Liver (tissue), 9 donors: ENCODE results near the gene KIAA0825. TPM values are rescaled to one million over a fixed set of nuclear protein-coding genes. Genes with fewer than 3 reads are reported as not detected.

ENCODE experiments used
- DNase-seq: peaks from one replicate; pipeline ENCODE4 v3.0.0-alpha.2; 2017; ENCODE audit warnings: low spot score
- H3K27ac ChIP-seq, 2 donors: one replicate each; pipeline ENCODE4 v1.7.0; 2013; ENCODE audit warnings: inconsistent platforms in 2 of 2, low read length in 2 of 2, control low read depth in 1 of 2, low read depth in 1 of 2, mild to moderate bottlenecking in 1 of 2
- H3K27me3 ChIP-seq, 4 donors: one replicate each; pipeline versions ENCODE4 v1.6.1 to v1.7.0; 2013; ENCODE audit warnings: low read length in 3 of 4, inconsistent platforms in 1 of 4, mild to moderate bottlenecking in 1 of 4, moderate library complexity in 1 of 4; ENCODE audit not compliant: control insufficient read depth in 4 of 4, insufficient read depth in 4 of 4
- H3K36me3 ChIP-seq, 4 donors: one replicate each; pipeline versions ENCODE4 v1.6.1 to v1.7.0; 2013; ENCODE audit warnings: low read length in 3 of 4, mild to moderate bottlenecking in 3 of 4, low read depth in 1 of 4, moderate library complexity in 1 of 4; ENCODE audit not compliant: control insufficient read depth in 4 of 4, insufficient read depth in 3 of 4
- H3K4me1 ChIP-seq, 4 donors: one replicate each; pipeline versions ENCODE4 v1.6.1 to v1.7.0; 2013; ENCODE audit warnings: low read length in 3 of 4, mild to moderate bottlenecking in 3 of 4, moderate library complexity in 1 of 4; ENCODE audit not compliant: control insufficient read depth in 4 of 4, insufficient read depth in 4 of 4
- H3K4me3 ChIP-seq, 3 donors: one replicate each; pipeline versions ENCODE4 v1.6.1 to v1.7.0; 2013; ENCODE audit warnings: low read length in 3 of 3, control low read depth in 1 of 3, low read depth in 1 of 3, mild to moderate bottlenecking in 1 of 3
- H3K9ac ChIP-seq, 2 donors: one replicate each; pipeline ENCODE4 v1.7.0; 2013; ENCODE audit warnings: low read length in 2 of 2, mild to moderate bottlenecking in 2 of 2, moderate library complexity in 2 of 2, control low read depth in 1 of 2, low read depth in 1 of 2
- H3K9me3 ChIP-seq, 4 donors: one replicate each; pipeline versions ENCODE4 v1.6.1 to v1.7.0; 2013; ENCODE audit warnings: low read length in 3 of 4; ENCODE audit not compliant: control insufficient read depth in 4 of 4
- EGR1 ChIP-seq, 2 donors: IDR thresholded peaks; 2 replicates each; pipeline ENCODE4 v1.6.1; 2016 to 2018; ENCODE audit warnings: antibody characterized with exemption in 2 of 2, low read depth in 2 of 2
- FOXA1 ChIP-seq: IDR thresholded peaks from 2 replicates; pipeline ENCODE4 v1.6.1; 2016; ENCODE audit warnings: antibody characterized with exemption
- FOXA2 ChIP-seq: IDR thresholded peaks from 2 replicates; pipeline ENCODE4 v1.6.1; 2016; ENCODE audit warnings: antibody characterized with exemption
- GABPA ChIP-seq, 2 donors: IDR thresholded peaks in 1 of 2; conservative IDR thresholded peaks in 1 of 2; 2 replicates each; pipeline ENCODE4 v1.6.1; 2016; ENCODE audit warnings: antibody characterized with exemption in 2 of 2, mild to moderate bottlenecking in 1 of 2, moderate library complexity in 1 of 2
- HNF4A ChIP-seq, 2 donors: conservative IDR thresholded peaks; 2 replicates each; pipeline ENCODE4 v1.6.1; 2016; ENCODE audit warnings: antibody characterized with exemption in 2 of 2, mild to moderate bottlenecking in 2 of 2
- HNF4G ChIP-seq: IDR thresholded peaks from 2 replicates; pipeline ENCODE4 v1.6.1; 2016; ENCODE audit warnings: antibody characterized with exemption
- JUND ChIP-seq, 2 donors: IDR thresholded peaks; 2 replicates each; pipeline ENCODE4 v1.6.1; 2016; ENCODE audit warnings: antibody characterized with exemption in 2 of 2
- MAX ChIP-seq: IDR thresholded peaks from 2 replicates; pipeline ENCODE4 v1.6.1; 2016; ENCODE audit warnings: antibody characterized with exemption
- NR2F2 ChIP-seq: IDR thresholded peaks from 2 replicates; pipeline ENCODE4 v1.6.1; 2016; ENCODE audit warnings: antibody characterized with exemption
- RAD21 ChIP-seq, 2 donors: IDR thresholded peaks; 2 replicates each; pipeline ENCODE4 v1.6.1; 2016; ENCODE audit warnings: antibody characterized with exemption in 2 of 2, mild to moderate bottlenecking in 2 of 2
- RXRA ChIP-seq, 2 donors: IDR thresholded peaks; 2 replicates each; pipeline ENCODE4 v1.6.1; 2017 to 2018; ENCODE audit warnings: antibody characterized with exemption in 2 of 2, mild to moderate bottlenecking in 1 of 2
- SP1 ChIP-seq: IDR thresholded peaks from 2 replicates; pipeline ENCODE4 v1.6.1; 2018; ENCODE audit warnings: antibody characterized with exemption, mild to moderate bottlenecking
- TAF1 ChIP-seq: conservative IDR thresholded peaks from 2 replicates; pipeline ENCODE4 v1.6.1; 2016; ENCODE audit warnings: antibody characterized with exemption, mild to moderate bottlenecking
- YY1 ChIP-seq: IDR thresholded peaks from 2 replicates; pipeline ENCODE4 v1.6.1; 2016; ENCODE audit warnings: antibody characterized with exemption, mild to moderate bottlenecking
- WGBS: extraction: QIAGEN DNeasy Blood & Tissue Kit; methylation state at CpG from one replicate; pipeline ENCODE4 v1.1.7; 2013; 5-methylcytosine and 5-hydroxymethylcytosine counted together
- polyA plus RNA-seq, 2 donors: library from polyadenylated mRNA; stranded (reverse) in 1 of 2; unstranded in 1 of 2; fragments of 200-250 nt in 1 of 2; fragments of >200 nt in 1 of 2; fragmentation: Nextera tagmentation in 1 of 2; extraction: Ambion mirVana in 1 of 2; gene quantifications; one replicate each; pipeline versions ENCODE4 v1.2.1 to v1.2.3, GENCODE V29; 2013 to 2015
- total RNA-seq, 2 donors: library from RNA; depleted of rRNA; stranded (reverse); fragments of >200 nt; gene quantifications; one replicate each; pipeline ENCODE4 v1.2.3, GENCODE V29; 2014
- TF ChIP-seq, protein P1 (sequence below): IDR thresholded peaks from 2 replicates; pipeline ENCODE4 v1.6.1; 2016; ENCODE audit warnings: antibody characterized with exemption, mild to moderate bottlenecking
- TF ChIP-seq, protein P2 (sequence below): IDR thresholded peaks from 2 replicates; pipeline ENCODE4 v1.6.1; 2016; ENCODE audit warnings: antibody characterized with exemption
- TF ChIP-seq, protein P3 (sequence below): IDR thresholded peaks from 2 replicates; pipeline ENCODE4 v1.6.1; 2016; ENCODE audit warnings: antibody characterized with exemption
- donor health status: healthy.
- donor health status: healthy.
- donor health status: healthy.
- donor health status: healthy.
- donor health status: healthy.

KIAA0825 gene
- total and polyA plus RNA-seq, 4 donors: 0.25 to 3.2 (median 1.2) TPM

DNA sequence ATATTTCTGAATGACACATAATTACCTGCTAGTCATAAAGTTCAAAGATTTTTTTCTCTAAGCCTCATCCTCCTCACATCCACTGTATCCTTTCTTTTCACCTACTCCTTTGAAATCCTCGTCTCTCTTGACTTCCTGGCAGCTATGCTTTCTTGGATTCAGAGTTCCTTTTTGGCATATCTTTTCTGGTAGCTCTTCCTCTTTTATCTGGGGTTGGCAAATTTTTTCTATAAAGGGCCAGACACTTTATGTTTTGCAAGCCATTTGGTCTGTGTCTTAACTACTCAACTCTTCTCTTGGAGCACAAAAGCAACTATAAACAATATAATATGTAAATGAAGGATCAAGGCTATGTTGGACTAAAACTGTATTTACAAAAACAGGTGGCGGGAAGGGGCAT lies 197.5 kb downstream of the KIAA0825 start:
- Histone ChIP-seq H3K9me3 (no peaks in the 10 kb centered on the region), H3K36me3 (no peaks in the 10 kb centered on the region), H3K27ac (no peak overlapping the region), H3K4me3 (no peak overlapping the region), H3K4me1 (peaks cover 0 to 3% (median 0%) of the 10 kb centered on the region in 4 donors), H3K9ac (no peak overlapping the region), H3K27me3 (no peaks in the 10 kb centered on the region)
- WGBS: 79% methylated on average over 2 of the region's 2 CpGs
- TF ChIP-seq RXRA (IDR thresholded peaks at IDR 0.05) (no peak), FOXA1 (no peak), NR2F2 (no peak), SP1 (no peak), HNF4A (conservative IDR thresholded peaks at IDR 0.05) (no peak), RAD21 (IDR thresholded peaks at IDR 0.05) (no peak), TAF1 (no peak), JUND (IDR thresholded peaks at IDR 0.05) (no peak), GABPA (IDR thresholded peaks at IDR 0.05 in 1 of 2, conservative IDR thresholded peaks at IDR 0.05 in 1 of 2) (no peak), YY1 (no peak), FOXA2 (no peak), HNF4G (no peak), EGR1 (IDR thresholded peaks at IDR 0.05; ENCODE audit: low read depth in 2 of 2) (no peak)
- TF ChIP-seq, protein P1, sequence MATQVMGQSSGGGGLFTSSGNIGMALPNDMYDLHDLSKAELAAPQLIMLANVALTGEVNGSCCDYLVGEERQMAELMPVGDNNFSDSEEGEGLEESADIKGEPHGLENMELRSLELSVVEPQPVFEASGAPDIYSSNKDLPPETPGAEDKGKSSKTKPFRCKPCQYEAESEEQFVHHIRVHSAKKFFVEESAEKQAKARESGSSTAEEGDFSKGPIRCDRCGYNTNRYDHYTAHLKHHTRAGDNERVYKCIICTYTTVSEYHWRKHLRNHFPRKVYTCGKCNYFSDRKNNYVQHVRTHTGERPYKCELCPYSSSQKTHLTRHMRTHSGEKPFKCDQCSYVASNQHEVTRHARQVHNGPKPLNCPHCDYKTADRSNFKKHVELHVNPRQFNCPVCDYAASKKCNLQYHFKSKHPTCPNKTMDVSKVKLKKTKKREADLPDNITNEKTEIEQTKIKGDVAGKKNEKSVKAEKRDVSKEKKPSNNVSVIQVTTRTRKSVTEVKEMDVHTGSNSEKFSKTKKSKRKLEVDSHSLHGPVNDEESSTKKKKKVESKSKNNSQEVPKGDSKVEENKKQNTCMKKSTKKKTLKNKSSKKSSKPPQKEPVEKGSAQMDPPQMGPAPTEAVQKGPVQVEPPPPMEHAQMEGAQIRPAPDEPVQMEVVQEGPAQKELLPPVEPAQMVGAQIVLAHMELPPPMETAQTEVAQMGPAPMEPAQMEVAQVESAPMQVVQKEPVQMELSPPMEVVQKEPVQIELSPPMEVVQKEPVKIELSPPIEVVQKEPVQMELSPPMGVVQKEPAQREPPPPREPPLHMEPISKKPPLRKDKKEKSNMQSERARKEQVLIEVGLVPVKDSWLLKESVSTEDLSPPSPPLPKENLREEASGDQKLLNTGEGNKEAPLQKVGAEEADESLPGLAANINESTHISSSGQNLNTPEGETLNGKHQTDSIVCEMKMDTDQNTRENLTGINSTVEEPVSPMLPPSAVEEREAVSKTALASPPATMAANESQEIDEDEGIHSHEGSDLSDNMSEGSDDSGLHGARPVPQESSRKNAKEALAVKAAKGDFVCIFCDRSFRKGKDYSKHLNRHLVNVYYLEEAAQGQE: no peak
- TF ChIP-seq, protein P2, sequence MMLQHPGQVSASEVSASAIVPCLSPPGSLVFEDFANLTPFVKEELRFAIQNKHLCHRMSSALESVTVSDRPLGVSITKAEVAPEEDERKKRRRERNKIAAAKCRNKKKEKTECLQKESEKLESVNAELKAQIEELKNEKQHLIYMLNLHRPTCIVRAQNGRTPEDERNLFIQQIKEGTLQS: no peak
- TF ChIP-seq, protein P3, sequence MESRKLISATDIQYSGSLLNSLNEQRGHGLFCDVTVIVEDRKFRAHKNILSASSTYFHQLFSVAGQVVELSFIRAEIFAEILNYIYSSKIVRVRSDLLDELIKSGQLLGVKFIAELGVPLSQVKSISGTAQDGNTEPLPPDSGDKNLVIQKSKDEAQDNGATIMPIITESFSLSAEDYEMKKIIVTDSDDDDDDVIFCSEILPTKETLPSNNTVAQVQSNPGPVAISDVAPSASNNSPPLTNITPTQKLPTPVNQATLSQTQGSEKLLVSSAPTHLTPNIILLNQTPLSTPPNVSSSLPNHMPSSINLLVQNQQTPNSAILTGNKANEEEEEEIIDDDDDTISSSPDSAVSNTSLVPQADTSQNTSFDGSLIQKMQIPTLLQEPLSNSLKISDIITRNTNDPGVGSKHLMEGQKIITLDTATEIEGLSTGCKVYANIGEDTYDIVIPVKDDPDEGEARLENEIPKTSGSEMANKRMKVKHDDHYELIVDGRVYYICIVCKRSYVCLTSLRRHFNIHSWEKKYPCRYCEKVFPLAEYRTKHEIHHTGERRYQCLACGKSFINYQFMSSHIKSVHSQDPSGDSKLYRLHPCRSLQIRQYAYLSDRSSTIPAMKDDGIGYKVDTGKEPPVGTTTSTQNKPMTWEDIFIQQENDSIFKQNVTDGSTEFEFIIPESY: no peak
- no peak for DNase-seq

GRCh38 chr5:94415798-94416197 lies 202.6 kb downstream of the KIAA0825 start:
- no peak overlapping the region for H3K4me3 ChIP-seq
- DNase-seq: no peak
- WGBS: 58% methylated on average over 1 of the region's 1 CpG
- peaks cover 0 to 3% (median 0%) of the 10 kb centered on the region in 4 donors for H3K4me1 ChIP-seq
- H3K36me3 ChIP-seq: no peaks in the 10 kb centered on the region
- TF ChIP-seq YY1: no peak
- TF ChIP-seq JUND (IDR thresholded peaks at IDR 0.05): no peak
- TF ChIP-seq RXRA (IDR thresholded peaks at IDR 0.05): no peak
- no peak for TF ChIP-seq SP1
- TF ChIP-seq NR2F2: no peak
- no peak for TF ChIP-seq MAX
- no peak for TF ChIP-seq FOXA2
- no peak for TF ChIP-seq RAD21 (IDR thresholded peaks at IDR 0.05)
- TF ChIP-seq EGR1 (IDR thresholded peaks at IDR 0.05; ENCODE audit: low read depth in 2 of 2): no peak
- TF ChIP-seq TAF1: no peak
- TF ChIP-seq, protein P2: no peak
- TF ChIP-seq, protein P3: no peak
- no peak for TF ChIP-seq HNF4A (conservative IDR thresholded peaks at IDR 0.05)
- no peak for TF ChIP-seq GABPA (IDR thresholded peaks at IDR 0.05 in 1 of 2, conservative IDR thresholded peaks at IDR 0.05 in 1 of 2)
- TF ChIP-seq FOXA1: no peak
- H3K27ac ChIP-seq: no peak overlapping the region
- no peaks in the 10 kb centered on the region for H3K9me3 ChIP-seq
- no peak overlapping the region for H3K9ac ChIP-seq
- no peaks in the 10 kb centered on the region for H3K27me3 ChIP-seq
